ENCODE results near the gene NFYC.
A peak's percentile ranks its signal among the peaks of the same experiment; 100 is the strongest.

The NFYC gene

DNA sequence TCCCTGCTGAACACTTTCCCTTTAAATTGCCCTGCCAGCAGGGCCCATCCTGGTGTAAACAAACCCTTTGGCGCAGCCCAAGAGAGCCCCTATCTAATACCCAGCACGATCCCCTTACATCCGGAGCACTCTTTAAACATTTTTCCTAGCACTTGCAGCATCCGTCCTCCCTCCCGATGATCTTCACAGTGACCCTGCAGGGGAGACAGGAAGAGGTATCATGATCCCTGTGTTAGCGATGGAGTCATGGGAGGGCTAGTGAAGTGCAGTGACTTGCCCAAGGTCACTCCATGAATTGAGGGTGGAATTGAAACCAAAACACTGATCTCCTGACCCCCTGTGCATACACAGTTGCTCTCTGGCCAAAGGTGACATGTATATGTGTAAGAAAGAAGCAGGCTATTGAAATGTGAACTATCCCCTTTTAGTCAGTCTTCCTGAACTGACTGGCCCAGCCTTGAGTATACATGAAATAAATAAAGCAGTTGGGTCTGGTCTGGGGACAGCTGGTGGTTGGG lies 82.3 kb downstream of the NFYC start:
- no peak overlapping the region for H3K4me3 ChIP-seq (ENCODE audit: low read depth, low read length)
- DNase-seq (ENCODE audit: low read depth) = no peak

DNA sequence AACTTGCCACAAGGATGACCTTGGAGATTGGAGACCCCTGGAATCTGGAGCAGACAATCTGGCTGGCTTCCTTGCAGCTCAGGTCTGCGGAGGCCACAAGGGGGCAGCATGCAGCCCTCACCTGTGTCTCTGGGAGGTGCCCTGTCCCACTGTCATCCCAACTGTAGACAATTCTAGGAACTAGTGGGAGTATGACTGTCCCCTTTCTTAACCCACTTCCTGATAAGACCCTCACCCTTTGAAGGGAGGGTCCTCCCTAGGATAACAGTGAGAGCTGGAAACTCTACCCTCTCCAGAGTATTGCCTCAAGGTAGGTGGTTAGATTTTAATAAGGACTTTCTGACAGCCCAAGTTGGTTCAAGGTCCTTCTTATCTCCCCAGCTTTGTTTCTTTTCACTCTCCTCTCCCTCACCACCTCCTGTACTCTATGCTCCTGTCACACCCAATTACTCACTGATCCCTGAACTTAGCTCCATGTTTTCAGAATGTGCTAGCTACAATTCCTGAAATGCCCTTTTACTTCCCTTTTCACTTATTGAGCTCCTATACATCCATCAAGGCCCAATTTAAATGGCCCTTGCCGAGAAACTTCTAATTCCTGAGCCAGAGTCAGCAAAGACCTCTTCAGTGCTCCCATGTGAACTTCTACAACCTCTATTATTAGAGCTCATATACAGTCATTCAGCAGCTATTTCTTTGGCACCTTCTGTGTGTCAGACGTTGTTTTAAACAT lies 82.9 kb downstream of the NFYC start:
- no peak overlapping the region for H3K4me3 ChIP-seq (ENCODE audit: low read depth, low read length)
- DNase-seq (ENCODE audit: low read depth) = no peak

DNA sequence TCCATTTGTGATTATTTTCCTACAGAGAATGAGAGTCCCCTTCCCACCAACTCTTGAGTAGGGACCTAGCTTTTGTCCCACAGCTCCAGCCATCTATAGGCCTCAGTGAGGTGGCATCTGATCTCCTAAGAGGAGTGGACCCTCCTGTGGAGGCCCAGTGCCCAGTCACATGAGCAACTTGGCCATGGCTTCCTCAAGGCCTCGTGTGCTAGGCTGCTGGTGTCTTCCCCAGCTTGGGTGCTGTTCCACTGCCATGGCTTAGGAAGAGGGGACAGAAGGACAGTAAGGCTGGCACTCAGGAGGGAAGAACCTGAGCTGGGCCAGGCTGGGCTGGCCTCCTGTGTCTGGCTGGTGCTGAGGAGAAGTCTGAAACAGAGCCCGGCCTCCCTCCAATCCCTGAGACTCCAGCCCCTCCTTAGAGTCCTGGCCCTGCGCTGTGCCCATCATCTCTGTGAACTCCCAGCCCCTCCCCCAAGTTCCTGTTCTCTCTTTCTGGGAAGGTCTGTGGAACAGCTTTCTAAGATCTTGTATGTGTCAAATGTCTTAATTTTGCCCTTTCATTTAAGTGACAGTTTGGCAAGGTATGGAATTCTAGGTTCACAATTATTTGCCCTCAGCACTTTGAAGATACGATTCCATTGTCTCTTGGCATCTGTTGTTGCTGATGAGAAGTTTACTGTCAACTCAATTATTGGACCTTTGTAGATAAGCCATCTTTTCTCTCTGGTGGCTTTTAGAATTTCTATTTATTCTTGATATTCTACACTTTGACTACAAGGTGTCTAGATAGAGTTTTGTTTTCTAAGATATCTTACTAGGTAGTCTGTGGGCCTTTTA lies 85.0 kb downstream of the NFYC start:
- H3K4me3 ChIP-seq (ENCODE audit: low read depth, low read length) = no peak overlapping the region
- no peak for DNase-seq (ENCODE audit: low read depth)

DNA sequence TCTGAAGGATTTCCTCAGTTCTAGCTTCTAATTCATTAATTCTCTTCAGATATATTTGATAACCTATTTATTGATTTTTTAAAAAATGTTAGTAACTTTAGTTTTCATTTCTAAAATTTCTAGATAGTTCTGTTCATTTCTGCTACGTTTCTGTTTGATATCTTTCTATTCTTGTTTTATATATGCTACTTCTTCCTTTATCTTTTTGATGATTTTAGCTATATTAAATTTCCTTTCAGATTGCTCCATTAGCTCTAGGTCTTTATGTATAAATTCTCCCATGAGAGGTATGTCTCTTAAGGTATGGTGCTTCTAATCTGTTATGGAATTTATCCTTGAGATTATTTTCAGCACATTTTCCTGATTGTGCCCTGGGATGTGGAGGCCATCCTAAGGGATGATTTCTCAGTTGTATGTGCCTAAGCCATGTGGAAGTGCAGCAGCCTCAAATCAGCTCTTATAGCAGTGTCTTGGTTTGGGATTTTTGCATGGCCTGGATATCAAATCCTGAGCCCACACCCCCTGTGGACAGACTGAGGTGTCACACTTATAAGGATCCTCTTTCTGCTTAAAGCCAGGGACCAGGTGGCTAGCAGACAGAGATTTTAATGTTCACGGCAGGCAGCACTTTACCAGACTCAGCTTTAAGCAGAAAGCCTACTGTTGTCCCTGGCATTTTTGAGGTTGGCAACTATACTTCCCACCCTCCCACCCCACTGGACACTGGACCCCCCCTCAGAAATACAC lies 85.9 kb downstream of the NFYC start:
- H3K4me3 ChIP-seq (ENCODE audit: low read depth, low read length) = no peak overlapping the region
- no peak for DNase-seq (ENCODE audit: low read depth)

DNA sequence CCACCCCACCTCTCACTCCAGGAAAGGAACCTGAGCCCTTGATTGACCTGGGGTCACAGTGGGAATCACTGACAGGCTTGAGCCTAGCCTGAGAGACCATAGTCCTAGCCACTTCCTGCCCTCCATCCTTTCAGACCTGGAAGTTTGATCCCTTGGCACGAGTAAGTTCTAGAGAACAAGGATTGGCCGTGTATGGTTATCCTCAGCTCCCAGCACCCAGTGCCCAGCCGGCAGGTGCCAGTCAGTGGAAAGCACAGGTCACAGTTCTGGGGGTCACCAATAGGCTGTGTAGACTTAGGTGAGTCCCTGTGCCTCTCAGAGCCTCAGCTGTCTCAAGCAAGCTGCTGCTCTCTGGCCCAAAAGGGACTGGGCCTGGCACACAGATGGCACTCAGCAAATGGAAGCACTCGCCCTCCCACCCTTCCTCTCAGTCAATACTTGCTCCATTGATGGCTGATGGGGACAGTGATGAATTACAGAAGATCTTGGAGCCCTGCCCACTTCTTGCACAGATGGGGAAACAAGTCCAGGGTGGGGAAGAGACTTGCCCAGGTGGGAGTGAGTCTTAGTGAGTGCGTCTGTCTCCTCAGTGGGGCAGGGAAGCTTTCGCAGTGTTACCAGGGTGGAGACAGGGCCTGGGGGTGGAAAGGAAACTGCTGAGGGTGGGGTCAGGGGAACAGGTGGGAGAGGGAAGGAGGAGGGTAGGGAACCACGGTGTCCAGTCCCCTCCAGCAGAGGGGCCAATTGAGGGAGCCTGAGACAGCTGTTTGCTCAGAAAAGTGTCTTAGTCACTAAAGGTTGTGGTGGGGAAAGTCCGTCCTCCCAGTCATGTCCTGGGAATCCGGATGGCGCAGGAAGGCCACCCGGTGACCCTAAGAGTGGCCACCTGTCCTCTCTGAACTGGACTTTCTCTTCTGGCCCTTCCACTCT lies 89.4 kb downstream of the NFYC start:
- DNase-seq (ENCODE audit: low read depth) = no peak
- no peak overlapping the region for H3K4me3 ChIP-seq (ENCODE audit: low read depth, low read length)

DNA sequence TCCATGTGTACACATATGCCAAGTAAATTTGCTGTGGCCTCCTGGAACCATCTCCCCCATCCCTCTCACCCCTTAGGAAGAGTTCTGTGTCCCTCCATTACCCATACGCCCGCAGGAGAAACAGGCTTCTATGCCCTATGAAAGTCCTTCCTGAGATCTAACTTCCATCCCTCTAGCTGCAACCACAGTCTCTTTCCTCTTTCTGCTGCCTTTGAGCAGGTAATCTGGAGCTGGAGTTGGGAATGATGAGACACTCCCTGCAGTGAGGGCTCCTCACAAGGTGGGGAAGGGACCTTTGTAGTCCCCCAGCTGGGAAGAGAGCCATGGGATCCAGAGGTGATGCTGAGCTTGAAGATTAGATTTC lies 90.1 kb downstream of the NFYC start:
- no peak for DNase-seq (ENCODE audit: low read depth)
- no peak overlapping the region for H3K4me3 ChIP-seq (ENCODE audit: low read depth, low read length)

DNA sequence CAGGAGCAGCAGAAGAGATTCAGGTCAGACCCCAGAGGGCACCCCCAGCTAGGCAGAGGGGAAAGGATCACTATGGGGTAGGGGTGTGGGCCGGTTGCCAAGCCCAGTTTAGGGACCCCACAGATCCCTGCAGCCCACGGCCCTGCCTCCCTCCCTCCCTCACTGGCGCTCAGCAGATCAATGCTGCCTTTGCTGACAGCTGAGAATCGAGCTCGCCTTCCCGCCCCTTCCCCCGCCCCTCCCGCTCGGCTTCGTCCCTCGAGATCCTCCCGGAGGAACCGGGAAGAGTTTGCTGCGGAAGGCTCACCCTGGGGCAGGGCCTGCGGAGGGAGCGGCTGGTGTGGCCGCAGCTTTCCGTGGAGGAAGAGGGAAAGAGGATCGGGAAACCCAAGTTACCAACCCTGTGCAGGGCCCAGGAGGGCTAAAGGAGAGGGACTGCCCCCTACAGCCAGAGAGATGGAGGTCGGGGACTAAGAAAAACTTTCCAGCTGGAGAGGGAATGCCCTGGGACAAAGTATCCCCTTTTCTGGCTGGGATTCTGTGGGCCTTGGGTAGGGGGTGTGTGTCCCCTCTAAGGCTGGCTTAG lies 91.0 kb downstream of the NFYC start:
- peak overlapping the region; percentile 20 for H3K4me3 ChIP-seq (ENCODE audit: low read depth, low read length)
- no peak for DNase-seq (ENCODE audit: low read depth)

DNA sequence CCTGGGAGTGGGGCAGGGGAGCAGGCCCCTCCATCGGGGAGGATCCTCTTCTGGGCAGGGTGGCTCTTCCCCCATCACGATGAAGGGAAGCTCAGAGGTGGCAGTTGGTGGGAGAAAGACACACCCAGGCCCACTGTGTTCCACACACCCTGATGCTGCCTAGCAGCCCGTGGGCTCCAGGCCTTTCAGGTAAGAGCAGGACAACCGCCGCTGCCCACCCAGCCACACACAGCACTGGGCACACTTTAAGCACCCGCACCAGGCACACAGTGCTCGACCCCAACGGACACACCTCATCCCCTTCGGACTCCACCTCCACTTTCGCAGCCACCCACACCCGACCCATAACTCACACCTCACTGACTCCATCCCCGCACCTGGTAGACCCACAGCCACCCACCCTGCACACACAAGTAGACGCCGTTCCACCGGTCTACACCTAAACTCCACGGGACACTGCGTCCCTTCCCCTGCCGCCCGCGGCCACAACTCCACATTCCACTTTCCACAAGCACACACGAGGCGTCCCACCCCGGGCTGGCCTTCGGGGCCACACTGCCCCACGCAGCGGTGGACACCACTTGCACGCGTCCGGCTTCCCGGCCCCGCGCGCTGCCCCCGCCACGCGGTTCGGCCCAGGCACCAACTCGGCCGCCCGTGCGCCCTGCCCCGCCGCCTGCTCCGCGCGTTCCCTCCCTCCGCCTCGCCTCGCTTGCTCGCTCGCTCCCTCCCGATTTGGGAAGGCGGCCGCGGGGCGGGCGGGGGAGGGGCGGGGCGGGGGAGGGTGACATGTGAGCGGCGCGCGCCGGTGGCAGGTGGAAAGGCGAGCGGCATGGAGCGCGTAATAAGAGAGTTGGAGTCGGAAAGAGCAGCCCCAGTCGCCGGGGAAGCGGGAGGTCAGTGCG lies 91.7 kb downstream of the NFYC start, which contains the start of gene KCNQ4:
KCNQ4 (plus strand) TSS at position 787 of the 905 bp plus-strand sequence. CDS start 307 bp downstream, outside the sequence.
- no peak for DNase-seq (ENCODE audit: low read depth)
- peak within 1 kb of the TSS; percentile 33 for H3K4me3 ChIP-seq (ENCODE audit: low read depth, low read length)

DNA sequence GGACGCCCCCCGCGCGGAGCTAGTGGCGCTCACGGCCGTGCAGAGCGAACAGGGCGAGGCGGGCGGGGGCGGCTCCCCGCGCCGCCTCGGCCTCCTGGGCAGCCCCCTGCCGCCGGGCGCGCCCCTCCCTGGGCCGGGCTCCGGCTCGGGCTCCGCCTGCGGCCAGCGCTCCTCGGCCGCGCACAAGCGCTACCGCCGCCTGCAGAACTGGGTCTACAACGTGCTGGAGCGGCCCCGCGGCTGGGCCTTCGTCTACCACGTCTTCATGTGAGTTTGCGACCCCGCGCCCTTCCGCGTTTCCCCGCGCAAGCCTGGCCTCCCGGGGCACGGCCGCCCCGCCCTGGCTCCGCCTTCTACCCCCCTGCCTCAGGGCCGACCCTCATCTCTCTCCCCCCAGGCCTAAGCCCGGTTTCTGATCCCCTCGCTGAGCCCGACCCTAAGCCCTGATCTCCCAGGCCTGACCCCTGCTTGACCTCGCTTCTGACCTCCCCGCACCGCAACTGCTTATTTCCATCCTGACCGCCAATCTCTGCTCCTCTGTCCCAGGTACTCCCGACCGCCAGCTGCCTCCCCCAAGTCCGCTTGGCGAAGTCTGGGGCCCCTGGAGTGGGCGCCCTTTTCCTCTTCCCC lies 92.8 kb downstream of the NFYC start:
- H3K4me3 ChIP-seq (ENCODE audit: low read depth, low read length) = peak overlapping the region; percentile 15
- no peak for DNase-seq (ENCODE audit: low read depth)

DNA sequence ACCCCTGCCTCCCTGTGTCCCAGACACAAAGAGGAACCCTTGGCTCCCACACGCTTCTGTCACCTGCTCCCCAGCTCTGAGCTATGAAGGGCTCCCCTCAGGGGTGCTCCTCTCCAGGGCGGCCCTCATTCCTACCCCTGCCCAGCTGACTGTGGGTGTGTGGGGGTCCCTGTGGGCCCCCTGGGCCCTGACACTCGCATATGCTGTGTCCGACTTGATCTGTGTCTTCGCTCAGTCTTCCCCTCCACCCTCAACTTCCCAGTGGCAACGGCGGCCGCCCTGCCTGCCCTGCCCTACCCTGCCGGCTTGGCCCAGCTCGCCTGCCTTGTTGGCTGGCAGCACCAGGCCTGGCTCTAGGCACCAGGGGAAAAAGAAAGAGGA lies 93.3 kb downstream of the NFYC start:
- no peak for DNase-seq (ENCODE audit: low read depth)
- no peak overlapping the region for H3K4me3 ChIP-seq (ENCODE audit: low read depth, low read length)

DNA sequence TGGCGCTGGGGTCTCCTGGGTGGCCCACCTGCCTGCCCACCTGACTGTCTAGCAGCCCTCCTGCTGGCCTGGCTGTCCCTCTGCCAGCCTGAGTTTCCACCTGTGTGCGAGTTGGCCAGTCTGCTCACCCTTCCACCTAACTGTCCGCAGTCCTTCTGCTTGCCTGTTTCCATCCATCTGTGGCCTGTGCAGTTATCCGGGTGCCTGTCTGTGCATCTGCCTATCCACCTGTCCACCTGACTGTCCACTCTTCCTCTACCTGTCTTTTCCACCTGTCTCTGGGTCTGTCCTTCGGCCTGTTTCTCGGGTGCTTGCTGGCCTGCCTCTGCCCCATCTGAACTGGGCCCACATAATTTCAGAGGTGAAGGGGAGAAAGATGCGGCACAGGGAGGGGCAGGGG lies 93.9 kb downstream of the NFYC start:
- DNase-seq (ENCODE audit: low read depth) = no peak
- H3K4me3 ChIP-seq (ENCODE audit: low read depth, low read length) = no peak overlapping the region

DNA sequence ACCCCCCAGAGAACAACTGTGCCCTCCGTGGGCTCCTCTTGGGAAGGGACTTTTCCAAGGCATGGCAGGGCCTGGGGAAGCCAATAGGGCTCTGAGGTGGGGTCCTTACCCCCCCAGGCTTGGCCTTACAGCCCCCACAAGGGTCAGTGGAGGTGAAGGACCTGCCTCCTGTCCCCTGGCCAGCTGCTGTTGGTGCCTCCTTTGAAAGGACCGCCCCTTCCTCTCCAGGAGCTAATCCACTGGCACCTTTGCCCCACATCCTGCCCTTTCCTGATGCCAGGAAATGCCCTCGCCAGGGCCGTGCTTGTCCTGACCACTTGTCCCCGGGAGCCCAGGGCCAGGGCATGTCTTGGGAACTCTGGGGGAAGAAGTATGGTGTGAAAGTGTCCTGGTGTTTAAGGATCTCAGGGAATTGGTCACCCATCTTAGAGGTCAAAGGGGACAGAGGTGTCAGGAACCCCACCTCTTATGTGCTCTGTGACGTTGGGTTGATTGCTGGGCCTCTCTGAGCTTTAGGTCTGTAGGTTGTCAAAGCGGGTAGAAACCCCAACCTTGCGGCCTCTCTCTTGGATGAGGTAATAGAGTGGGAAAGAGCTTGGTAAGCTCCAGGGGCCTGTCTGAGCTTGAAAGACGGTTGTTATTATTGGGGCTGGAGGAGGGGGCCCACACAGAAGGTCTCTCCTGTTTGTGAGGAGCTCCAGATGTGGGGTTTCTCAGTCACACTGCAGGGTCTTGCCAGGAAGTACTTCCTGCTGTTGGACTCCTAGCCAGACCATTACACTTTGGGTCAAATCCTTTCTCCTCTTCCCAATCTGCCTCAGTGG lies 94.9 kb downstream of the NFYC start:
- DNase-seq (ENCODE audit: low read depth) = no peak
- no peak overlapping the region for H3K4me3 ChIP-seq (ENCODE audit: low read depth, low read length)

DNA sequence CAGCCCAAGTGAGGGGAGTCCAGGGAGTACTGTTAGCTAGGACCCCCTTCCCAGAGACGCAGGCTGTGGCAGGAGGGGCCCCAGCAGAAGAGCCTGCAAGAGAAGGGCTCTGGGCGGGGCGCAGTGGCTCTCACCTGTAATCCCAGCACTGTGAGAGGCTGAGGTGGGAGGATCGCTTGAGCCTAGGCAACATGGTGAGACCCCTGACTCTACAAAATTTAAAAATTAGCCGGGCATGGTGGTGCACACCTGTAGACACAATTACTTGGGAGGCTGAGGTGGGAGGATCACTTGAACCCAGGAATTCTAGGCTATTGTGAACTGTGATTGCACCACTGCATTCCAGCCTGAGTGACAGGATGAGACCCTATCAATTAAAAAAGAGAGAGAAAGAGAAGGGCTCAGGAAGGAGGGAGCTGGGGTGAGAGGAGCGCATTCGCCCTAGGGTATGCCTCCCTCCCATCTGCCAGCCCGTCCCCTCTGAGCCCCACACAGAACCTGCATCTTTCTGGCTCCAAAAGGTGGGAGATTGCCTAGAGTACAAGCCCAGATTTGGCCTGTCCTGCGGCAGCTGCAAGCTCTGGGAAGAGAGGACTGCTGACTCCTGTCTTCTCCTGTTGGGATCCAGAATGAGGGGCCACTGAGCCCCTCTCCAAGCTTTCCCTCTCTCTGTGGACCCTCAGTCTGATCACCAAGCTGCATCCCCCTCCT lies 95.6 kb downstream of the NFYC start:
- no peak overlapping the region for H3K4me3 ChIP-seq (ENCODE audit: low read depth, low read length)
- DNase-seq (ENCODE audit: low read depth) = no peak

DNA sequence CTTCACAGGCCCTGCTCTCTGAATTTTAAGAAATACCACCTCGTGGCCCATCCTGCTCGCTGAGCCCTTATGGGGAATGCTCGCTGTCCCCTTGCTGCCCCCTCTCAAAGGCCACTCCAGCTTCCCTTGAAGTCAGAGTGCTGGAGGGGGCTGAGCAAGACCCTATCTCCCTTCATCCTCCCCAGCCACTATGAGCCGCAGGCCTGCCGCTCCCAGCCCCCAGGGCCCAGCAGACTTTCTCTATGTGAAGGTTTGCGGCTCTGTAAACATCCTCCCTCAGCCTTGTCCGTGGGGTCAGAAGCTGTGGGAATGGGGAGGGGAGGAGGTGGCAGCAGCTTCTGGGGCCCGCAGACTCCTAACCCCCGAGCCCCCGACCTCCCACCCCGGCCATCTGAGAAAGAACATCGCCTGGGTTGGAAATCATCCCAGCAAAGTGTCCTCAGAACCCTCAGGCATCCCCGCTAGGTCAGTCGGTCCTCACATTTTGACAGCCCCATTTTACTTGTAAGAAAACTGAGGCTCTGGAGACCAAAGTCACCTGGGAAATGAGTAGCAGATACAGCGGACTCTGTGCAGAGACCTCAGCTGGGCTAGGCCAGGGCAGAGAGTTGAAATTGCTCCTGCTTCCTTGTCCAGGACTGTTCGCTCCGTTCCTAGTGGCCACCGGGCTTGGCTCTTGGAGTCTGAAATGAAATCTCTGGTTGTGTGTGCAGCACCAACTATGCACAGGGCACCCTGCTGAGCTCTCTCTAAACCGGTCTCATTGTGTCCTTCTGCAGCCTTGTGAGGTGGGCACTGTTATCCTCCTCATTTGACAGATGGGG lies 96.4 kb downstream of the NFYC start:
- H3K4me3 ChIP-seq (ENCODE audit: low read depth, low read length) = no peak overlapping the region
- no peak for DNase-seq (ENCODE audit: low read depth)
